ENCODE data around the gene CLDN19. TPM values are rescaled to one million over a fixed set of nuclear protein-coding genes. Genes with fewer than 3 reads are reported as not detected.
"Not testable (repeated sequence)": the region's sequence is repeated elsewhere in the genome, so short reads cannot be mapped to it uniquely, and the experiment has no call there.

Gene CLDN19
- total and polyA plus RNA-seq, 12 donors: 0.06 TPM; not detected in 11

DNA sequence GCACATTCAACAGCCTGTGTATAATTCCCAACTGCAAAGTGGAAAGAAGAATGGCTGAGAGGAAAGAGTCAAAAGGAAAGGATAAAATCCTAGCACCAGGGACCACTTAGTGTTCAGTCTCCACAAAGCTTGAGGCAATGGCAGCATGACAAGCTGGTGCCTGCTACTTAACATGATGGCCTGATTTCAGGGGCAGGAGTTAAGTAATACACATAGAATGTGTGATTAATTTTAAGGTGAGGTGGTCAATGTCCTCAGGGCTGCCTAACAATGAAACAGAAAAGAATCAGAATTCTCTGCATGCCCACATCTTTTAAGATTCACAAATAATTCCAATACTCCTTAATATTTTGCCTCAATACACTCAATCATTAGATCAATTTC, 17.8 kb upstream of the CLDN19 start:
- DNase-seq (no peak), ATAC-seq (no peak)
- no peak overlapping the region for H3K27ac ChIP-seq
- intact Hi-C loops (cut with DNase I): loop anchor here in 5 of 10 donors (5.0 to 10.0 kb wide), 5 partner anchors 101 to 603 kb away; partner anchors contain the start of genes FOXJ3 (in 1 of the 5), GUCA2B (in 1 of the 5) and PPIH (in 1 of the 5)
- H3K4me3 ChIP-seq: no peak overlapping the region
- no peak for TF ChIP-seq CTCF (IDR thresholded peaks at IDR 0.05)
- H3K9me3 ChIP-seq: no peaks in the 10 kb centered on the region
- H3K27me3 ChIP-seq: no peaks in the 10 kb centered on the region
- H3K4me1 ChIP-seq: peaks cover 0 to 12% (median 5%) of the 10 kb centered on the region in 9 donors
- peaks cover 0 to 99% (median 53%) of the 10 kb centered on the region in 9 donors for H3K36me3 ChIP-seq

DNA sequence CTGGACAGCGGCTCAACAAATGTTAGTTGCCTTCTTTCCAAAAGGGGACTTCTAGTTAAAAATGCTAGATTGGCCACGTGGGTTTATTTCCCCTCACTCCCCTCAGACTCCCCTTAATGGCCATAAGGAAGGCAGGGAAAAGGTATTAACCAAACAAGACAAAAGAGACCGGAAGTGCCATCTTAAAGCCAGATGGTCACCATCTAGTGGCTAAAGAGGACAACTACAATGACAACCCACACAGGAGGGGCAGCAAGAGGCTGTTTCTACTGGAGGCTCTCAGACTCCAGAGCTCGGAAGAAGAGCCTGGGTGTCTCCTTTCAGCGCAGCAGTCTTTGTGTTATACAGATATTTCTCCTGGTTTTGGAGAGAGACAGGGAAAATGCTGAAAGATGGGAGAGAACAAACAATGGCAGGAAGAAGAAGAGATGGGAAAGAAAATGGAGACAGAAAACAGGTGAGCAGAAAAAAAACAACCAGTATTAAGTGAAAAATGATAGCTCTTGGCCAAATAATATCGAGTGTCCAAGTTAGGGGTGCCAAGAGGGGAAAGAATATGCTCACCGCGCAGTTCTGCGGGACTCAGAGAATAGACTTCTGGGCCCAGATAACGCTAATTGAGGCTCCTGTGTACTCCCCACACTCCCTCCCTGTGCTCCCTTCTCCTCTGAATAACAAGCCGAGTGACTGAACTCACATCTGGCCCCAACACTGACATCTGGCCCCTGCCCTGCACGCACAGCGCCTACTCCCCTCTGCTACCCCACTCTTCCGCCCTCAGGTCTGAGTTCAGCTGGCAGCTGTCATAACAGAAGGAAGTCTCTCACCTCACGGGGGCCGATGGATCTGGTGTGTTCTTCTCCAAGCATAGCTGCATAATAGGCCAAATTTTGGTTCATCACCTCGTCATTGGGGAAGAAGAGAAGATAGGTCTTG, 17.2 kb upstream of the CLDN19 start:
- Histone ChIP-seq H3K27me3 (no peaks in the 10 kb centered on the region), H3K9me3 (no peaks in the 10 kb centered on the region), H3K4me3 (no peak overlapping the region), H3K4me1 (peaks cover 0 to 10% (median under 1%) of the 10 kb centered on the region in 9 donors), H3K36me3 (peaks cover 0 to 100% (median 59%) of the 10 kb centered on the region in 9 donors), H3K27ac (no peak overlapping the region)
- peak; percentile 43 to 76 (median 65) for TF ChIP-seq CTCF (IDR thresholded peaks at IDR 0.05)
- DNase-seq (no peak), ATAC-seq (peak in 5 of 8 donors; percentile 46 to 73 (median 66))
- 75 to 78% methylated on average over 17 of the region's 17 CpGs for WGBS, 2 donors
- intact Hi-C loops (cut with DNase I): loop anchor here in 5 of 10 donors (5.0 to 10.0 kb wide), 5 partner anchors 100 to 602 kb away; partner anchors contain the start of genes FOXJ3 (in 1 of the 5), GUCA2B (in 1 of the 5) and PPIH (in 1 of the 5)

GRCh38 chr1:42753070-42753469, 13.0 kb upstream of the CLDN19 start:
- WGBS, 2 donors: 78 to 85% methylated on average over 1 of the region's 1 CpG
- Histone ChIP-seq H3K27ac (no peak overlapping the region), H3K27me3 (no peaks in the 10 kb centered on the region), H3K36me3 (peaks cover 6 to 94% (median 62%) of the 10 kb centered on the region in 9 donors), H3K9me3 (no peaks in the 10 kb centered on the region), H3K4me3 (no peak overlapping the region), H3K4me1 (peaks cover 0 to 22% (median 0%) of the 10 kb centered on the region in 9 donors)
- intact Hi-C loops (cut with DNase I): loop anchor here in 3 of 10 donors (10.0 kb wide), 3 partner anchors 408 to 598 kb away; partner anchors contain the start of genes FOXJ3 (in 1 of the 3) and GUCA2B (in 1 of the 3)
- ATAC-seq: no peak
- no peak for DNase-seq
- TF ChIP-seq CTCF (IDR thresholded peaks at IDR 0.05): no peak

DNA sequence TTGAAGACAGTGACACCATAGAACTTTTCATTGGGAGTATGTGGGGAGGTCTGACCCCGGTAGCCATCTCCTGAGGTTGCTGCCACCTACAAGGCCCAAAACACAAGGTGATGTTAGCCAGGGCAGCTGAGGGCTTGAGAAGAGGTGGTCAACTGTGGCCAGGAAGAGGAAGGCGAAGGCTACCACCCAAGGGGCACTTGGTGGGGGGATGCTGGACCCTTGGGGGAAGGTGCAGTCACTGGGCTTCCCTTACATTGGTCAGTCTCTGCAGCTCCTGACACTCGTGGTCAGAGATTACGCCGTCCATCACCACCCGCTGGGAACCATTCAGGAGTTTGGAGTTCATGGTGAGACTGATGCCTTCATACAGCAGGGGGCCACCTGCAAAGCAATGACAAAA, 12.2 kb upstream of the CLDN19 start:
- ATAC-seq: no peak
- Histone ChIP-seq H3K27ac (no peak overlapping the region), H3K4me3 (no peak overlapping the region), H3K4me1 (peaks cover 0 to 22% (median 0%) of the 10 kb centered on the region in 9 donors), H3K27me3 (no peaks in the 10 kb centered on the region), H3K9me3 (no peaks in the 10 kb centered on the region), H3K36me3 (peaks cover 6 to 94% (median 55%) of the 10 kb centered on the region in 9 donors)
- no peak for TF ChIP-seq CTCF (IDR thresholded peaks at IDR 0.05)
- intact Hi-C loops (cut with DNase I): loop anchor here in 3 of 10 donors (10.0 kb wide), 3 partner anchors 407 to 597 kb away; partner anchors contain the start of genes FOXJ3 (in 1 of the 3) and GUCA2B (in 1 of the 3)
- 84 to 90% methylated on average over 6 of the region's 6 CpGs for WGBS, 2 donors
- no peak for DNase-seq

- 89 to 94% methylated on average over 8 of the region's 8 CpGs for WGBS, 2 donors
- peaks cover 0 to 16% (median 0%) of the 10 kb centered on the region in 9 donors for H3K4me1 ChIP-seq
- not testable (repeated sequence) for H3K9me3 ChIP-seq, H3K4me3 ChIP-seq, DNase-seq, H3K27me3 ChIP-seq, ATAC-seq, H3K27ac ChIP-seq
- intact Hi-C loops (cut with DNase I): loop anchor here in 3 of 10 donors (10.0 kb wide), 3 partner anchors 407 to 597 kb away; partner anchors contain the start of genes FOXJ3 (in 1 of the 3) and GUCA2B (in 1 of the 3)
- peaks cover 6 to 94% (median 57%) of the 10 kb centered on the region in 9 donors for H3K36me3 ChIP-seq
Observed at GRCh38 chr1:42751511-42752070, 11.6 kb upstream of the CLDN19 start.
